Progenitor cell of endocrine pancreas (in vitro differentiated cells): Measurements from ENCODE around the gene FATE1. TPM values are rescaled to one million over a fixed set of nuclear protein-coding genes. Genes with fewer than 3 reads are reported as not detected.

ENCODE experiments used
- DNase-seq: peaks from one replicate; pipeline ENCODE4 v3.0.0; 2021; ENCODE audit warnings: low spot score; ENCODE audit not compliant: unreplicated experiment
- H3K27ac Mint-ChIP-seq: 2 replicates; pipeline ENCODE4 v1.8.0; 2021; ENCODE audit warnings: mild to moderate bottlenecking, moderate library complexity, mixed read lengths
- H3K27me3 Mint-ChIP-seq: 2 replicates; pipeline ENCODE4 v1.8.0; 2021; ENCODE audit warnings: mixed read lengths
- H3K36me3 Mint-ChIP-seq: 2 replicates; pipeline ENCODE4 v1.8.0; 2022; ENCODE audit warnings: mixed read lengths; ENCODE audit not compliant: insufficient read depth
- H3K4me1 Mint-ChIP-seq: 2 replicates; pipeline ENCODE4 v1.8.0; 2021; ENCODE audit warnings: low read depth, mixed read lengths
- H3K4me3 Mint-ChIP-seq: 2 replicates; pipeline ENCODE4 v1.8.0; 2021; ENCODE audit warnings: low read depth, mild to moderate bottlenecking, moderate library complexity, mixed read lengths
- H3K9me3 Mint-ChIP-seq: 2 replicates; pipeline ENCODE4 v1.8.0; 2021; ENCODE audit warnings: low read depth, mixed read lengths
- CTCF ChIP-seq: fragments of 200-600 bp; sonication (generic); IDR thresholded peaks from one replicate; pipeline ENCODE4 v1.5.0; 2021; ENCODE audit warnings: antibody characterized with exemption, mild to moderate bottlenecking; ENCODE audit not compliant: unreplicated experiment
- total RNA-seq: library from RNA; stranded (reverse); gene quantifications from 2 replicates; pipeline ENCODE4 v1.2.1, GENCODE V29; 2021

The FATE1 gene
- total RNA-seq, 1 donor from 2014 or later = not detected

GRCh38 chrX:151741606-151742005, 25.8 kb downstream of the FATE1 start:
- Mint-ChIP-seq H3K9me3 (peaks cover 23% of the 10 kb centered on the region), H3K27me3 (peaks cover 7% of the 10 kb centered on the region), H3K4me1 (no peaks in the 10 kb centered on the region), H3K4me3 (no peak overlapping the region), H3K36me3 (no peaks in the 10 kb centered on the region), H3K27ac (no peak overlapping the region)
- DNase-seq = no peak
- TF ChIP-seq CTCF = no peak

GRCh38 chrX:151742311-151742710, 26.5 kb downstream of the FATE1 start:
- H3K9me3 Mint-ChIP-seq = peaks cover 21% of the 10 kb centered on the region

GRCh38 chrX:151743651-151744470, 28.0 kb downstream of the FATE1 start:
- H3K36me3 Mint-ChIP-seq = no peaks in the 10 kb centered on the region
- no peak overlapping the region for H3K27ac Mint-ChIP-seq
- H3K4me1 Mint-ChIP-seq = no peaks in the 10 kb centered on the region
- no peak overlapping the region for H3K4me3 Mint-ChIP-seq
- H3K9me3 Mint-ChIP-seq = peaks cover 20% of the 10 kb centered on the region
- DNase-seq = no peak
- TF ChIP-seq CTCF = no peak
- H3K27me3 Mint-ChIP-seq = peaks cover 11% of the 10 kb centered on the region

More at GRCh38 chrX:151742311-151742710, 26.5 kb downstream of the FATE1 start:
- H3K36me3 Mint-ChIP-seq = no peaks in the 10 kb centered on the region
- H3K4me3 Mint-ChIP-seq = no peak overlapping the region
- H3K4me1 Mint-ChIP-seq = no peaks in the 10 kb centered on the region
- TF ChIP-seq CTCF = no peak
- H3K27ac Mint-ChIP-seq = no peak overlapping the region
- peaks cover 7% of the 10 kb centered on the region for H3K27me3 Mint-ChIP-seq
- DNase-seq = no peak

- Mint-ChIP-seq H3K27me3 (peaks cover 21% of the 10 kb centered on the region), H3K9me3 (peaks cover 22% of the 10 kb centered on the region), H3K4me3 (no peak overlapping the region), H3K4me1 (no peaks in the 10 kb centered on the region), H3K36me3 (no peaks in the 10 kb centered on the region), H3K27ac (no peak overlapping the region)
- DNase-seq = no peak
- TF ChIP-seq CTCF = no peak
These were observed 29.8 kb downstream of the FATE1 start for GRCh38 chrX:151745651-151746050.

- TF ChIP-seq CTCF = no peak
- no peaks in the 10 kb centered on the region for H3K36me3 Mint-ChIP-seq
- H3K9me3 Mint-ChIP-seq = peaks cover 20% of the 10 kb centered on the region
- no peak overlapping the region for H3K27ac Mint-ChIP-seq
- no peaks in the 10 kb centered on the region for H3K4me1 Mint-ChIP-seq
- H3K4me3 Mint-ChIP-seq = no peak overlapping the region
- peaks cover 26% of the 10 kb centered on the region for H3K27me3 Mint-ChIP-seq
- no peak for DNase-seq
These were observed 30.7 kb downstream of the FATE1 start for GRCh38 chrX:151746502-151746901.
